Upper lobe of right lung (tissue), 1 donor: ENCODE data around the gene HSPBAP1. TPM values are rescaled to one million over a fixed set of nuclear protein-coding genes. Genes with fewer than 3 reads are reported as not detected.
"Not testable (repeated sequence)": the region's sequence is repeated elsewhere in the genome, so short reads cannot be mapped to it uniquely, and the experiment has no call there.

Experiments used
- ATAC-seq: fragments of 200-7000 bp; cut with Tn5 transposase; one replicate; pipeline ENCODE4 v1.9.1; 2020; ENCODE audit warnings: mild to moderate bottlenecking, moderate library complexity
- DNase-seq: peaks from one replicate; pipeline ENCODE4 v3.0.0-alpha.2; 2020
- H3K27ac ChIP-seq: fragments of 200-600 bp; one replicate; pipeline ENCODE4 v1.8.0; 2022
- H3K27me3 ChIP-seq: fragments of 200-600 bp; one replicate; pipeline ENCODE4 v1.8.0; 2022; ENCODE audit warnings: mild to moderate bottlenecking
- H3K36me3 ChIP-seq: fragments of 200-600 bp; one replicate; pipeline ENCODE4 v1.8.0; 2022
- H3K4me1 ChIP-seq: fragments of 200-600 bp; one replicate; pipeline ENCODE4 v1.8.0; 2022
- H3K4me3 ChIP-seq: fragments of 200-600 bp; one replicate; pipeline ENCODE4 v1.8.0; 2022; ENCODE audit warnings: mild to moderate bottlenecking
- H3K9me3 ChIP-seq: fragments of 200-600 bp; one replicate; pipeline ENCODE4 v1.8.0; 2022
- intact Hi-C: fragments of 100-400 bp; cut with DNase I; formaldehyde crosslinking; loops from one replicate; pipeline ENCODE4 v1.11.0; 2022
- total RNA-seq: library from RNA; stranded (reverse); fragmentation: NEBNext Ultra II Directional; extraction: Animal tissue kit (Norgen Biotek cat#: 25700); gene quantifications from one replicate; pipeline ENCODE4 v1.2.1, GENCODE V29; 2021
- TF ChIP-seq, protein P1 (sequence below): fragments of 200-600 bp; IDR thresholded peaks from one replicate; pipeline ENCODE4 v1.8.0; 2022; ENCODE audit warnings: antibody characterized with exemption
- donor health status: DM: no; HTN: yes; CAD: no; lungs with severe emphysema.

Gene HSPBAP1
- total RNA-seq, 1 donor from 2014 or later: 15.1 TPM

DNA sequence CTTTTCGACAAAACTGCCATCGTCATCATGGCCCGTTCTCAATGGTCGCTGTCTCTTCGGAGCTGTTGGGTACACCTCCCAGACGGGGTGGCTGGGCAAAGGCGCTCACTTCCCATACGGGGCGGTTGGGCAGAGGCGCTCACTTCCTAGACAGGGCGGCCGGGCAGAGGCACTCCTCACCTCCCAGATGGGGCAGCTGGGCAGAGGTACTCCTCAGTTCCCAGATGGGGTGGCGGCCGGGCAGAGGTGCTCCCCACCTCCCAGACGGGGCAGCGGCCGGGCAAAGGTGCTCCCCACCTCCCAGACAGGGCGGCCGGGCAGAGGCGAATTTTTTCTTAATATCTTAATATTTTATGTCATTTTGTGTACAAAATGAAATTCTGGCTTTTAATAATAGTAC, 68.5 kb downstream of the HSPBAP1 start:
- H3K9me3 ChIP-seq: no peaks in the 10 kb centered on the region
- intact Hi-C loops: no loop called here
- ATAC-seq: no peak
- H3K27ac ChIP-seq: no peak overlapping the region
- H3K36me3 ChIP-seq: peaks cover 51% of the 10 kb centered on the region
- TF ChIP-seq, protein P1, sequence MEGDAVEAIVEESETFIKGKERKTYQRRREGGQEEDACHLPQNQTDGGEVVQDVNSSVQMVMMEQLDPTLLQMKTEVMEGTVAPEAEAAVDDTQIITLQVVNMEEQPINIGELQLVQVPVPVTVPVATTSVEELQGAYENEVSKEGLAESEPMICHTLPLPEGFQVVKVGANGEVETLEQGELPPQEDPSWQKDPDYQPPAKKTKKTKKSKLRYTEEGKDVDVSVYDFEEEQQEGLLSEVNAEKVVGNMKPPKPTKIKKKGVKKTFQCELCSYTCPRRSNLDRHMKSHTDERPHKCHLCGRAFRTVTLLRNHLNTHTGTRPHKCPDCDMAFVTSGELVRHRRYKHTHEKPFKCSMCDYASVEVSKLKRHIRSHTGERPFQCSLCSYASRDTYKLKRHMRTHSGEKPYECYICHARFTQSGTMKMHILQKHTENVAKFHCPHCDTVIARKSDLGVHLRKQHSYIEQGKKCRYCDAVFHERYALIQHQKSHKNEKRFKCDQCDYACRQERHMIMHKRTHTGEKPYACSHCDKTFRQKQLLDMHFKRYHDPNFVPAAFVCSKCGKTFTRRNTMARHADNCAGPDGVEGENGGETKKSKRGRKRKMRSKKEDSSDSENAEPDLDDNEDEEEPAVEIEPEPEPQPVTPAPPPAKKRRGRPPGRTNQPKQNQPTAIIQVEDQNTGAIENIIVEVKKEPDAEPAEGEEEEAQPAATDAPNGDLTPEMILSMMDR: no peak
- no peak for DNase-seq
- no peaks in the 10 kb centered on the region for H3K4me1 ChIP-seq
- no peak overlapping the region for H3K4me3 ChIP-seq
- no peaks in the 10 kb centered on the region for H3K27me3 ChIP-seq

DNA sequence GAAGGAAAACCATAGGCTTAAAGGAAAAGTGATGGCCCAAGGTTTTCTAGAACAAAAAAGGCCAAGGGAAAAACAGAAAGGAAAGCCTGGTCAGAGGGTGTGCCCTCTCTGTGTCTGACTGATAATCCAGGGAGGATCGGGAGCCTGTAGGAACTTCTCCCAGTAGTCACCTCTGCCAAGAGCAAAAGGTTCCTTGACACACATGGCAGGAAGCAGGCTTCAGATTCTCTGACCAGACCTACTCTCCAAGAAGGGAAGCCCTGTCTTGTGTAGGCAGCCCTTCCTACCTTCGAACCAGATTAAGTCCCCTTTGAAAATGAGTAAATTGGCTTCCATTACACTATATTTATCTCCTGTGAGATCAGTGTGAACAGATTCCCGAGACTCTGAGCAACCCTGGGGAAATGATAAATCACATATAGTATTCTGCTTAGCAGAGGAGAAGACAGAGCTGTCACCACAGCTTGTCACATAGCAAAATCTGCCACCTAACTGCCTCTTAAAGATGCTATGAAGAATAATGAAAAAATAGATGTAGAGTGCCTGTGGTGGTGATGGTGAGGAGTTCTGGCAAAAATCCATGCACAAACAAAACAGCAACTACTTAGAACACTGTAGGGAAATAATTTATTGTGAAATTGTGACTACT, 74.2 kb downstream of the HSPBAP1 start:
- no peak for DNase-seq
- intact Hi-C loops: no loop called here
- H3K36me3 ChIP-seq: peaks cover 85% of the 10 kb centered on the region
- no peaks in the 10 kb centered on the region for H3K4me1 ChIP-seq
- no peak for ATAC-seq
- H3K9me3 ChIP-seq: no peaks in the 10 kb centered on the region
- no peaks in the 10 kb centered on the region for H3K27me3 ChIP-seq
- H3K4me3 ChIP-seq: no peak overlapping the region
- H3K27ac ChIP-seq: no peak overlapping the region
- TF ChIP-seq, protein P1: no peak

DNA sequence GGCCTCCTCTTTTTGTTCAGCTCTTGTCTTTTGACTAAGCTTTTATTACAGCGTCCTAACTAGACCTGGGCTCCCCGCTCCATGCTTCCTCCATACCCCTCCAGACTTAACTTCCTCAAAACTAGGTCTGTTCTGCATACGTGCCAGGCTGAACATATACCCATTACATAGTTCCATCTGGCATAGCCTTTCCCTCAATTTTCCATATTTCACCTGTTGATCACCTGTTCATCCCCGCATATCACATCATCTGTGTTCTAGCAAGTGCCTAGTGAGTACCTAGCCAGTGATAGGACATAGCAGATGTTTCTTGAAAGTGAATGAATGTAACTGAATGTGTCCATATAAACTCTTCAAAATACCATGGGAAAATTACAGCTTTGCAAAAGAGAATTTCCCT, 77.0 kb downstream of the HSPBAP1 start:
- Histone ChIP-seq H3K27ac (no peak overlapping the region), H3K9me3 (no peaks in the 10 kb centered on the region), H3K27me3 (no peaks in the 10 kb centered on the region), H3K36me3 (peaks cover 97% of the 10 kb centered on the region), H3K4me3 (no peak overlapping the region), H3K4me1 (no peaks in the 10 kb centered on the region)
- intact Hi-C loops: no loop called here
- TF ChIP-seq, protein P1: no peak
- no peak for ATAC-seq
- DNase-seq: no peak

DNA sequence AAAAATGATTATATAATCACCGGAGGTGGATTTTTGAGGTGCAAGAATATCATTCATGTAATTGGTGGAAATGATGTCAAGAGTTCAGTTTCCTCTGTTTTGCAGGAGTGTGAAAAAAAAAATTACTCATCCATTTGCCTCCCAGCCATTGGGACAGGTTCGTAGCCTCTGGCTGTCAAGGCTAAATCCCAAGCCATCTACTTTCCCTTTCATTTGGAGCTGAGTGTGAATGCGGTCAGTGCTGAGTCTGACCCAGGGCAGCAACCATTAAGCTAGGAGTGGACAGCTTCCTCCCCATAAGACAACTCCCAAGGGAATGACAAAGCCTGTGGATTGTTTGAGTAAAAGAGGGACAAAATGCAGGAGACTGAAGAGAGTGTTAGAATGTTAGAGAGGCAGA, 79.4 kb downstream of the HSPBAP1 start:
- no peak for ATAC-seq
- no peaks in the 10 kb centered on the region for H3K4me1 ChIP-seq
- no peak overlapping the region for H3K4me3 ChIP-seq
- intact Hi-C loops: no loop called here
- no peaks in the 10 kb centered on the region for H3K27me3 ChIP-seq
- no peak for DNase-seq
- no peak overlapping the region for H3K27ac ChIP-seq
- no peaks in the 10 kb centered on the region for H3K9me3 ChIP-seq
- H3K36me3 ChIP-seq: peaks cover 86% of the 10 kb centered on the region
- TF ChIP-seq, protein P1: no peak

DNA sequence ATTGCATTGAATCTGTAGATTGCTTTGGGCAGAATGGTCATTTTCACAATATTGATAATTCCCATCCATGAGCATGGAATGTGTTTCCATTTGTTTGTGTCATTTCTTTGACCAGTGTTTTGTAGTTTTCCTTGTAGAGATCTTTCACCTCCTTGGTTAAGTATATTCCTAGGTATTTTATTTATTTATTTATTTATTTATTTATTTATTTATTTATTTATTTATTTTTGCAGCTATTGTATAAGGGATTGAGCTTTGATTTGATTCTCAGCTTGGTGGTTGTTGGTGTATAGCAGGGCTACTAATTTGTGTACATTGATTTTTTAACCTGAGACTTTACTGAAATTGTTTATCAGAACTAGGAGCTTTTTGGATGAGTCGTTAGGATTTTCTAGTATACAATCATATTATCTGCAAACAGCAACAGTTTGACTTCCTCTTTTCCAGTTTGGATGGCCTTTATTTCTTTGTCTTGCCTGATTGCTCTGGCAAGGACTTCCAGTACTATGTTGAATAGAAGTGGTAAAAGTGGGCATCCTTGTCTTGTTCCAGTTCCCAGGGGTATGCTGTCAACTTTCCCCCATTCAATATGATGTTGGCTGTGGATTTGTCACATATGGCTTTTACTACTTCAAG, 82.9 kb downstream of the HSPBAP1 start:
- intact Hi-C loops, DNase-seq, H3K27me3 ChIP-seq, H3K4me3 ChIP-seq, H3K4me1 ChIP-seq, H3K27ac ChIP-seq, ATAC-seq, H3K9me3 ChIP-seq: not testable (repeated sequence)
- H3K36me3 ChIP-seq: peaks cover 84% of the 10 kb centered on the region

DNA sequence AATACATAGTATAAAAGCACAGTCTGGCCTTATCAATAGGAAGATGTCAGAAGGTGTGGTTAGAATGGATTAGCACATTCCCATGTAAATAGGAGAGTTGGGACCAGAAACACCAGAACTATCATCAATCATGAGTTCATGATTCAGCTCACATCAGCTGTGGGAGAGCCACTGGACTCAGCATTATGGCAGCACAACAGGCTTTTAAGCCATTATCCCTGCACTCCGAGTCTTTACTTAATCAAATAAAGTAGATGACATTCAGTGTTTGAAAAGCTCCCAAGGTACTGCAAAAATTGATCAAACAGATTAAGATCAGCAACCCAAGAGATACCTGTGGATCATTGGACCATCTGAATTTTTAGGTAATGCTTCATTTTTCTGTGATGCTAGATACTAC, 88.3 kb downstream of the HSPBAP1 start:
- DNase-seq: no peak
- TF ChIP-seq, protein P1: no peak
- no peak for ATAC-seq

More for the DNA sequence above, 88.3 kb downstream of the HSPBAP1 start:
- intact Hi-C loops: no loop called here
- H3K36me3 ChIP-seq: peaks cover 90% of the 10 kb centered on the region
- H3K27ac ChIP-seq: no peak overlapping the region
- H3K4me3 ChIP-seq: no peak overlapping the region
- H3K4me1 ChIP-seq: no peaks in the 10 kb centered on the region
- no peaks in the 10 kb centered on the region for H3K9me3 ChIP-seq
- H3K27me3 ChIP-seq: no peaks in the 10 kb centered on the region
